Thyroid gland (tissue), 4 donors: Measurements from ENCODE around the gene IMMT.

ENCODE experiments used
- CTCF ChIP-seq, 6 experiments: fragments of 200-600 bp in 3 of 6; fragments of 450-650 bp in 3 of 6; sonication (generic) in 3 of 6; IDR thresholded peaks; one replicate each; pipeline ENCODE4 v1.5.1; 2016 to 2019; ENCODE audit warnings: antibody characterized with exemption in 6 of 6, mild to moderate bottlenecking in 2 of 6, inconsistent platforms in 1 of 6, moderate library complexity in 1 of 6
- POLR2A ChIP-seq, 2 donors: fragments of 450-650 bp; IDR thresholded peaks; one replicate each; pipeline ENCODE4 v1.6.1; 2017; ENCODE audit warnings: antibody characterized with exemption in 2 of 2, mild to moderate bottlenecking in 2 of 2, moderate library complexity in 1 of 2

- TF ChIP-seq CTCF (IDR thresholded peaks at IDR 0.05) (no peak), POLR2A (IDR thresholded peaks at IDR 0.05) (no peak)
These were observed 21.6 kb upstream of the IMMT start for GRCh38 chr2:86216575-86217555.
